GM23338 (cell line): ENCODE measurements around the gene RAP1GAP. TPM values are rescaled to one million over a fixed set of nuclear protein-coding genes. Genes with fewer than 3 reads are reported as not detected.

Experiments used
- ATAC-seq: fragments of 200-7000 bp; cut with Tn5 transposase; 3 replicates; pipeline ENCODE4 v1.9.1; 2020
- DNase-seq: peaks from one replicate; pipeline ENCODE4 v3.0.0-alpha.2; 2015; ENCODE audit warnings: low spot score
- H2AFZ ChIP-seq: fragments of 200-600 bp; sonication (generic); 2 replicates; pipeline ENCODE4 v1.8.0; 2016; ENCODE audit warnings: antibody characterized with exemption, mild to moderate bottlenecking, moderate library complexity
- H3F3A ChIP-seq: fragments of 200-600 bp; sonication (generic); replicated peaks from 2 replicates; pipeline ENCODE4 v1.8.0; 2017; ENCODE audit warnings: antibody characterized with exemption, mixed run types, low read depth
- H3K27ac ChIP-seq: fragments of 200-600 bp; sonication (generic); 2 replicates; pipeline ENCODE4 v1.6.1; 2016; ENCODE audit warnings: low read depth
- H3K27me3 ChIP-seq: fragments of 200-600 bp; sonication (generic); 2 replicates; pipeline ENCODE4 v1.8.0; 2016; ENCODE audit warnings: mild to moderate bottlenecking, mixed run types, moderate library complexity; ENCODE audit not compliant: insufficient read depth
- H3K36me3 ChIP-seq: fragments of 200-600 bp; sonication (generic); 2 replicates; pipeline ENCODE4 v1.8.0; 2016; ENCODE audit warnings: mild to moderate bottlenecking; ENCODE audit not compliant: insufficient read depth
- H3K4me1 ChIP-seq: fragments of 200-600 bp; sonication (generic); 2 replicates; pipeline ENCODE4 v1.8.0; 2016; ENCODE audit warnings: mild to moderate bottlenecking, moderate library complexity; ENCODE audit not compliant: insufficient read depth
- H3K4me2 ChIP-seq: fragments of 200-600 bp; sonication (generic); 2 replicates; pipeline ENCODE4 v1.7.1; 2017; ENCODE audit warnings: mixed run types
- H3K4me3 ChIP-seq: fragments of 200-600 bp; sonication (generic); 2 replicates; pipeline ENCODE4 v1.6.1; 2016; ENCODE audit warnings: mixed run types
- H3K79me2 ChIP-seq: fragments of 200-600 bp; sonication (generic); replicated peaks from 2 replicates; pipeline ENCODE4 v1.8.0; 2017; ENCODE audit warnings: mild to moderate bottlenecking; ENCODE audit not compliant: insufficient read depth
- H3K9me2 ChIP-seq: fragments of 200-600 bp; sonication (generic); 2 replicates; pipeline ENCODE4 v1.8.0; 2017; ENCODE audit not compliant: insufficient read depth
- H4K20me1 ChIP-seq: fragments of 200-600 bp; sonication (generic); replicated peaks from 2 replicates; pipeline ENCODE4 v1.8.0; 2017; ENCODE audit warnings: mild to moderate bottlenecking; ENCODE audit not compliant: insufficient read depth
- H3K27ac Mint-ChIP-seq: 2 replicates; pipeline ENCODE4 v1.8.0; 2020; ENCODE audit warnings: inconsistent platforms, mild to moderate bottlenecking, moderate library complexity, mixed read lengths
- H3K27me3 Mint-ChIP-seq: 3 replicates; pipeline ENCODE4 v1.8.0; 2022; ENCODE audit warnings: low read depth, mild to moderate bottlenecking, moderate library complexity, mixed read lengths, inconsistent platforms; ENCODE audit not compliant: insufficient read depth, poor library complexity
- H3K36me3 Mint-ChIP-seq: 3 replicates; pipeline ENCODE4 v1.8.0; 2021; ENCODE audit warnings: low read depth, mild to moderate bottlenecking, inconsistent platforms, moderate library complexity, mixed read lengths
- H3K4me1 Mint-ChIP-seq: 3 replicates; pipeline ENCODE4 v1.8.0; 2020; ENCODE audit warnings: mild to moderate bottlenecking, inconsistent platforms, mixed read lengths
- H3K4me3 Mint-ChIP-seq: 3 replicates; pipeline ENCODE4 v1.8.0; 2021; ENCODE audit warnings: moderate library complexity, mild to moderate bottlenecking, inconsistent platforms, mixed read lengths
- H3K9me3 Mint-ChIP-seq: 3 replicates; pipeline ENCODE4 v1.8.0; 2020; ENCODE audit warnings: moderate library complexity, mild to moderate bottlenecking, inconsistent platforms, mixed read lengths
- CREB1 ChIP-seq: fragments of 250-450 bp; sonication (Bioruptor Pico); IDR thresholded peaks from 2 replicates; pipeline ENCODE4 v1.5.0; 2020; ENCODE audit warnings: low read depth, mild to moderate bottlenecking, moderate library complexity
- EZH2phosphoT487 ChIP-seq: fragments of 200-600 bp; sonication (generic); IDR thresholded peaks from one replicate; pipeline ENCODE4 v1.8.1; 2018; ENCODE audit warnings: antibody characterized with exemption; ENCODE audit not compliant: unreplicated experiment
- JUNB ChIP-seq: IDR thresholded peaks from one replicate; pipeline ENCODE4 v1.6.1; 2016; ENCODE audit warnings: antibody characterized with exemption; ENCODE audit not compliant: unreplicated experiment
- STAT1 ChIP-seq: IDR thresholded peaks from one replicate; pipeline ENCODE4 v1.6.1; 2016; ENCODE audit warnings: antibody characterized with exemption; ENCODE audit not compliant: unreplicated experiment
- ZNF331 ChIP-seq: fragments of 250-450 bp; sonication (Bioruptor Pico); IDR thresholded peaks from 2 replicates; pipeline ENCODE4 v1.5.0; 2020; ENCODE audit warnings: low read depth, mild to moderate bottlenecking, moderate library complexity
- polyA plus RNA-seq: library from polyadenylated mRNA; unstranded; fragments of >200 nt; fragmentation: Nextera tagmentation; extraction: Ambion mirVana; gene quantifications from 2 replicates; pipeline ENCODE4 v1.2.1, GENCODE V29; 2016
- total RNA-seq: library from RNA; depleted of rRNA; stranded (reverse); fragments of >200 nt; shearing (Covaris generic); gene quantifications from 2 replicates; pipeline ENCODE4 v1.2.3, GENCODE V29; 2014
- TF ChIP-seq, protein P1 (sequence below): fragments of 250-450 bp; sonication (Bioruptor Pico); IDR thresholded peaks from 2 replicates; pipeline ENCODE4 v1.5.0; 2020; ENCODE audit warnings: mild to moderate bottlenecking, moderate library complexity
- TF ChIP-seq, protein P2 (sequence below), 2 experiments: fragments of 200-600 bp in 1 of 2; sonication (generic) in 1 of 2; conservative IDR thresholded peaks; 2 replicates each; pipeline versions ENCODE4 v1.5.1 to v1.6.1; 2016 to 2017; ENCODE audit warnings: antibody characterized with exemption in 2 of 2, low read depth in 2 of 2, mild to moderate bottlenecking in 2 of 2, moderate library complexity in 1 of 2
- TF ChIP-seq, protein P3 (sequence below): IDR thresholded peaks from 2 replicates; pipeline ENCODE4 v1.6.1; 2016; ENCODE audit warnings: antibody characterized with exemption

The RAP1GAP gene
- total and polyA plus RNA-seq, 2 experiments from 2014 or later, result 4.3 to 6.6 TPM

DNA sequence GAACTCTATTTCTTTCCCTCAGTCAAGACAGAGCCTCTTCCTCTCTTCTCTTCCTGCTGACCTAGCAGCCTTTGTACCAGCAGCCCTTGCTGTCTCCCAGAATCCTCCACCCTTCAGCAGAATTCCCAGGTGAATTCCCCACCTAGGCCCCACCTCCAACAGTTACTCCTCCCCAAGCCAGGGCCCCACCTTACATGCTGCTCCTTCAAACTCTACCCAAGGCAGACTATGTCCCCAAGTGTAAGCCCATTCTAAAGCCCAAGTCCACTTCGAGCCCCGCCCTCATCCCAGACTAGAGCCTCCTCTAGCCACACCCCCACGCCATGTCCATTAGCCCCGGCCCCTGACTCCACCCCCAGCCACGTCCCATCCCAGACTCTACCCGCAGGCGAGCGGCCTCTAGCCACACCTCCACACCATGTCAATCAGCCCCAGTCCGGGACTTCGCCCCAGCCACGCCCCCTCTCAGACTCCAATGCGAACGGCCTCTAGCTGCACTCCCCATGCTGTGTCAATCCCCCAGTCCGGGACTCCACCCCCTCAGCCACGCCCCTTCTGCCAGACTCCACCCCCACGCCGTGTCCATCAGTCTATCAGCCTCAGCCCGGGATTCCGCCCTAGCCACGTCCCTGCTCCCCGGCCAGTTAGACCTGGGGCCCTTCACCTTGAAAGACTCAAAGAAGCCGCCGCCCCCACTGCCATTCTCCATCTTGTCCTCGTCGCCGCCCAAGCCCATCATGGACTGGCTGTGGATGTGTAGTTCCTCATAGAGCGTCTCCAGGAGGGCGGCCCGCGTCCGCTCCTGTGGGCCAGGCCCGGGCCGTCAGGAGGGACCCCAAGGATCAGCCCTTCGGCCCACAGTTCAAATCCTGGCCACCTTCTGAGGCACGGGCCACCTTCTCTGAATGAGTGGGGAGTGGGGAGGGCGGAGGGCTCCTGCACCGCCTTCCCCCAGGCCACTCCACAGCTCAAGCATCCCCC is 61.3 kb downstream of the RAP1GAP start (continued):
- TF ChIP-seq, protein P1, sequence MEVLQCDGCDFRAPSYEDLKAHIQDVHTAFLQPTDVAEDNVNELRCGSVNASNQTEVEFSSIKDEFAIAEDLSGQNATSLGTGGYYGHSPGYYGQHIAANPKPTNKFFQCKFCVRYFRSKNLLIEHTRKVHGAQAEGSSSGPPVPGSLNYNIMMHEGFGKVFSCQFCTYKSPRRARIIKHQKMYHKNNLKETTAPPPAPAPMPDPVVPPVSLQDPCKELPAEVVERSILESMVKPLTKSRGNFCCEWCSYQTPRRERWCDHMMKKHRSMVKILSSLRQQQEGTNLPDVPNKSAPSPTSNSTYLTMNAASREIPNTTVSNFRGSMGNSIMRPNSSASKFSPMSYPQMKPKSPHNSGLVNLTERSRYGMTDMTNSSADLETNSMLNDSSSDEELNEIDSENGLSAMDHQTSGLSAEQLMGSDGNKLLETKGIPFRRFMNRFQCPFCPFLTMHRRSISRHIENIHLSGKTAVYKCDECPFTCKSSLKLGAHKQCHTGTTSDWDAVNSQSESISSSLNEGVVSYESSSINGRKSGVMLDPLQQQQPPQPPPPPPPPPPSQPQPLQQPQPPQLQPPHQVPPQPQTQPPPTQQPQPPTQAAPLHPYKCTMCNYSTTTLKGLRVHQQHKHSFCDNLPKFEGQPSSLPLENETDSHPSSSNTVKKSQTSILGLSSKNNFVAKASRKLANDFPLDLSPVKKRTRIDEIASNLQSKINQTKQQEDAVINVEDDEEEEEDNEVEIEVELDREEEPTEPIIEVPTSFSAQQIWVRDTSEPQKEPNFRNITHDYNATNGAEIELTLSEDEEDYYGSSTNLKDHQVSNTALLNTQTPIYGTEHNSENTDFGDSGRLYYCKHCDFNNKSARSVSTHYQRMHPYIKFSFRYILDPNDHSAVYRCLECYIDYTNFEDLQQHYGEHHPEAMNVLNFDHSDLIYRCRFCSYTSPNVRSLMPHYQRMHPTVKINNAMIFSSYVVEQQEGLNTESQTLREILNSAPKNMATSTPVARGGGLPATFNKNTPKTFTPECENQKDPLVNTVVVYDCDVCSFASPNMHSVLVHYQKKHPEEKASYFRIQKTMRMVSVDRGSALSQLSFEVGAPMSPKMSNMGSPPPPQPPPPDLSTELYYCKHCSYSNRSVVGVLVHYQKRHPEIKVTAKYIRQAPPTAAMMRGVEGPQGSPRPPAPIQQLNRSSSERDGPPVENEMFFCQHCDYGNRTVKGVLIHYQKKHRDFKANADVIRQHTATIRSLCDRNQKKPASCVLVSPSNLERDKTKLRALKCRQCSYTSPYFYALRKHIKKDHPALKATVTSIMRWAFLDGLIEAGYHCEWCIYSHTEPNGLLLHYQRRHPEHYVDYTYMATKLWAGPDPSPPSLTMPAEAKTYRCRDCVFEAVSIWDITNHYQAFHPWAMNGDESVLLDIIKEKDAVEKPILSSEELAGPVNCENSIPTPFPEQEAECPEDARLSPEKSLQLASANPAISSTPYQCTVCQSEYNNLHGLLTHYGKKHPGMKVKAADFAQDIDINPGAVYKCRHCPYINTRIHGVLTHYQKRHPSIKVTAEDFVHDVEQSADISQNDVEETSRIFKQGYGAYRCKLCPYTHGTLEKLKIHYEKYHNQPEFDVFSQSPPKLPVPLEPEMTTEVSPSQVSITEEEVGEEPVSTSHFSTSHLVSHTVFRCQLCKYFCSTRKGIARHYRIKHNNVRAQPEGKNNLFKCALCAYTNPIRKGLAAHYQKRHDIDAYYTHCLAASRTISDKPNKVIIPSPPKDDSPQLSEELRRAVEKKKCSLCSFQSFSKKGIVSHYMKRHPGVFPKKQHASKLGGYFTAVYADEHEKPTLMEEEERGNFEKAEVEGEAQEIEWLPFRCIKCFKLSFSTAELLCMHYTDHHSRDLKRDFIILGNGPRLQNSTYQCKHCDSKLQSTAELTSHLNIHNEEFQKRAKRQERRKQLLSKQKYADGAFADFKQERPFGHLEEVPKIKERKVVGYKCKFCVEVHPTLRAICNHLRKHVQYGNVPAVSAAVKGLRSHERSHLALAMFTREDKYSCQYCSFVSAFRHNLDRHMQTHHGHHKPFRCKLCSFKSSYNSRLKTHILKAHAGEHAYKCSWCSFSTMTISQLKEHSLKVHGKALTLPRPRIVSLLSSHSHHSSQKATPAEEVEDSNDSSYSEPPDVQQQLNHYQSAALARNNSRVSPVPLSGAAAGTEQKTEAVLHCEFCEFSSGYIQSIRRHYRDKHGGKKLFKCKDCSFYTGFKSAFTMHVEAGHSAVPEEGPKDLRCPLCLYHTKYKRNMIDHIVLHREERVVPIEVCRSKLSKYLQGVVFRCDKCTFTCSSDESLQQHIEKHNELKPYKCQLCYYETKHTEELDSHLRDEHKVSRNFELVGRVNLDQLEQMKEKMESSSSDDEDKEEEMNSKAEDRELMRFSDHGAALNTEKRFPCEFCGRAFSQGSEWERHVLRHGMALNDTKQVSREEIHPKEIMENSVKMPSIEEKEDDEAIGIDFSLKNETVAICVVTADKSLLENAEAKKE, result no peak

DNA sequence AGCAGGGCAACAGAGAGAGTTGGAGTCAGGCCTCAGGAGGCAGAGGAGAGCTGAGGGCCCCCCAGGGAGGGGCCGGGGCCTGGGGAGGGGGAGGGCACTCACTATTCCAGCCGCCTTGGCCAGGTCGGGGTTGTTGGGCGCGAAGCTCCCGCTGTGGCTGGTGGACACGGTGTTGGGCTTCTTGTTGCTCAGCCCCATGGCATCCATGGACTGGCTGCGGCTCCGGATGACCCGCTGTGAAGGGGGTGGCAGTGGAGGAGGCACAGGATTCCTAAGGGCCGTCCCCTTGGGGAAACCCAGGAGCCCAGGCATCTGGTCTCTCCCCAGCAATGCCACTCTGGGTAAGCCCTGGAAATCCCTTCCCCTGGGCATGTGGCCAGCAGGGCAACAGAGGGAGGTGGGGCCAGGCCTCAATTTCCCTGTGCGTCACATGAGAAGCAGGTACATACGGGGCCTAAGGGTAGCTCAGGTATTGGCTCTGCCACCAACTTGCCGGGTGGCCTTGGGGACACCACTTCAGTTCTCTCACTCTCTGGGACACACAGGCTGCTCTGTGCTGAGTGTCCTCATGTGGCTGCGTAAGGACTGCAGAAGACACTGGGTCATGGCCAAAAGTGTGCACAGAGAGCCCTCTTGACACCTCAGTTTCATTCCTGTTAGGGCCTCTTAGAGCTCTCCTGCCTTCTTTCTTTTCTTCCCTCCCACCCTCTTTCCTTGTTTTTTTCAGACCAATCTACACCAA is 63.0 kb downstream of the RAP1GAP start:
- no peak for DNase-seq
- H3K4me3 Mint-ChIP-seq, result no peak overlapping the region
- Histone ChIP-seq H3K9me2 (no peaks in the 10 kb centered on the region), H3K36me3 (no peaks in the 10 kb centered on the region), H3K27ac (no peak overlapping the region), H3K4me1 (no peaks in the 10 kb centered on the region; the same call in 1 of the 2 replicates), H2AFZ (no peak overlapping the region), H3K4me3 (no peak overlapping the region), H3F3A (no peaks in the 10 kb centered on the region), H3K4me2 (no peak overlapping the region), H3K79me2 (no peaks in the 10 kb centered on the region), H3K27me3 (no peaks in the 10 kb centered on the region), H4K20me1 (no peaks in the 10 kb centered on the region)
- no peaks in the 10 kb centered on the region; the same call in 2 of the 3 replicates for H3K36me3 Mint-ChIP-seq
- H3K4me1 Mint-ChIP-seq, result peaks cover 22% of the 10 kb centered on the region
- H3K27ac Mint-ChIP-seq, result no peak overlapping the region
- no peak for ATAC-seq
- H3K9me3 Mint-ChIP-seq, result no peaks in the 10 kb centered on the region
- peaks cover 15% of the 10 kb centered on the region for H3K27me3 Mint-ChIP-seq
- no peak for TF ChIP-seq STAT1
- no peak for TF ChIP-seq EZH2phosphoT487
- TF ChIP-seq CREB1 (CRISPR knock-in tag), result no peak
- TF ChIP-seq, protein P2, sequence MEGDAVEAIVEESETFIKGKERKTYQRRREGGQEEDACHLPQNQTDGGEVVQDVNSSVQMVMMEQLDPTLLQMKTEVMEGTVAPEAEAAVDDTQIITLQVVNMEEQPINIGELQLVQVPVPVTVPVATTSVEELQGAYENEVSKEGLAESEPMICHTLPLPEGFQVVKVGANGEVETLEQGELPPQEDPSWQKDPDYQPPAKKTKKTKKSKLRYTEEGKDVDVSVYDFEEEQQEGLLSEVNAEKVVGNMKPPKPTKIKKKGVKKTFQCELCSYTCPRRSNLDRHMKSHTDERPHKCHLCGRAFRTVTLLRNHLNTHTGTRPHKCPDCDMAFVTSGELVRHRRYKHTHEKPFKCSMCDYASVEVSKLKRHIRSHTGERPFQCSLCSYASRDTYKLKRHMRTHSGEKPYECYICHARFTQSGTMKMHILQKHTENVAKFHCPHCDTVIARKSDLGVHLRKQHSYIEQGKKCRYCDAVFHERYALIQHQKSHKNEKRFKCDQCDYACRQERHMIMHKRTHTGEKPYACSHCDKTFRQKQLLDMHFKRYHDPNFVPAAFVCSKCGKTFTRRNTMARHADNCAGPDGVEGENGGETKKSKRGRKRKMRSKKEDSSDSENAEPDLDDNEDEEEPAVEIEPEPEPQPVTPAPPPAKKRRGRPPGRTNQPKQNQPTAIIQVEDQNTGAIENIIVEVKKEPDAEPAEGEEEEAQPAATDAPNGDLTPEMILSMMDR (conservative IDR thresholded peaks at IDR 0.05; ENCODE audit: low read depth in 2 of 2), result no peak
- TF ChIP-seq JUNB, result no peak
- no peak for TF ChIP-seq ZNF331
- TF ChIP-seq, protein P3, sequence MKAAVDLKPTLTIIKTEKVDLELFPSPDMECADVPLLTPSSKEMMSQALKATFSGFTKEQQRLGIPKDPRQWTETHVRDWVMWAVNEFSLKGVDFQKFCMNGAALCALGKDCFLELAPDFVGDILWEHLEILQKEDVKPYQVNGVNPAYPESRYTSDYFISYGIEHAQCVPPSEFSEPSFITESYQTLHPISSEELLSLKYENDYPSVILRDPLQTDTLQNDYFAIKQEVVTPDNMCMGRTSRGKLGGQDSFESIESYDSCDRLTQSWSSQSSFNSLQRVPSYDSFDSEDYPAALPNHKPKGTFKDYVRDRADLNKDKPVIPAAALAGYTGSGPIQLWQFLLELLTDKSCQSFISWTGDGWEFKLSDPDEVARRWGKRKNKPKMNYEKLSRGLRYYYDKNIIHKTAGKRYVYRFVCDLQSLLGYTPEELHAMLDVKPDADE, result no peak
